ENCODE data around the gene PHTF1.

Gene PHTF1

GRCh38 chr1:113665071-113665470 lies 94.2 kb downstream of the PHTF1 start:
- DNase-seq (ENCODE audit: low read depth), result no peak

- no peak for DNase-seq (ENCODE audit: low read depth)
These were observed 95.9 kb downstream of the PHTF1 start for GRCh38 chr1:113663165-113663951.

GRCh38 chr1:113662101-113662500 lies 97.2 kb downstream of the PHTF1 start:
- no peak for DNase-seq (ENCODE audit: low read depth)

- no peak for DNase-seq (ENCODE audit: low read depth)
These were observed 99.2 kb downstream of the PHTF1 start for GRCh38 chr1:113660088-113660487.

GRCh38 chr1:113659556-113659955 lies 99.7 kb downstream of the PHTF1 start:
- no peak for DNase-seq (ENCODE audit: low read depth)

- DNase-seq (ENCODE audit: low read depth), result no peak
These were observed 100.3 kb downstream of the PHTF1 start for GRCh38 chr1:113659035-113659434.

- DNase-seq (ENCODE audit: low read depth), result no peak
These were observed 101.7 kb downstream of the PHTF1 start for GRCh38 chr1:113657556-113658063.

- DNase-seq (ENCODE audit: low read depth), result no peak
These were observed 102.2 kb downstream of the PHTF1 start for GRCh38 chr1:113657126-113657525.

GRCh38 chr1:113654883-113655282 lies 104.4 kb downstream of the PHTF1 start:
- no peak for DNase-seq (ENCODE audit: low read depth)

GRCh38 chr1:113653741-113654140 lies 105.5 kb downstream of the PHTF1 start:
- DNase-seq (ENCODE audit: low read depth), result no peak

GRCh38 chr1:113652771-113653170 lies 106.5 kb downstream of the PHTF1 start:
- no peak for DNase-seq (ENCODE audit: low read depth)

GRCh38 chr1:113648478-113648877 lies 110.8 kb downstream of the PHTF1 start:
- no peak for DNase-seq (ENCODE audit: low read depth)

- no peak for DNase-seq (ENCODE audit: low read depth)
These were observed 112.1 kb downstream of the PHTF1 start for GRCh38 chr1:113647164-113647563.

All from stimulated activated CD8-positive, alpha-beta memory T cell treated with anti-CD3 and anti-CD28 coated beads, Interleukin-4, amount 100 ng/mL, for 24 hours (primary cell).